GM23338 (cell line): ENCODE data around the gene IVL. TPM values are rescaled to one million over a fixed set of nuclear protein-coding genes. Genes with fewer than 3 reads are reported as not detected.

Experiments
- ATAC-seq: fragments of 200-7000 bp; cut with Tn5 transposase; 3 replicates; pipeline ENCODE4 v1.9.1; 2020
- DNase-seq: peaks from one replicate; pipeline ENCODE4 v3.0.0-alpha.2; 2015; ENCODE audit warnings: low spot score
- H2AFZ ChIP-seq: fragments of 200-600 bp; sonication (generic); 2 replicates; pipeline ENCODE4 v1.8.0; 2016; ENCODE audit warnings: antibody characterized with exemption, mild to moderate bottlenecking, moderate library complexity
- H3F3A ChIP-seq: fragments of 200-600 bp; sonication (generic); replicated peaks from 2 replicates; pipeline ENCODE4 v1.8.0; 2017; ENCODE audit warnings: antibody characterized with exemption, mixed run types, low read depth
- H3K27ac ChIP-seq: fragments of 200-600 bp; sonication (generic); 2 replicates; pipeline ENCODE4 v1.6.1; 2016; ENCODE audit warnings: low read depth
- H3K27me3 ChIP-seq: fragments of 200-600 bp; sonication (generic); 2 replicates; pipeline ENCODE4 v1.8.0; 2016; ENCODE audit warnings: mild to moderate bottlenecking, mixed run types, moderate library complexity; ENCODE audit not compliant: insufficient read depth
- H3K36me3 ChIP-seq: fragments of 200-600 bp; sonication (generic); 2 replicates; pipeline ENCODE4 v1.8.0; 2016; ENCODE audit warnings: mild to moderate bottlenecking; ENCODE audit not compliant: insufficient read depth
- H3K4me1 ChIP-seq: fragments of 200-600 bp; sonication (generic); 2 replicates; pipeline ENCODE4 v1.8.0; 2016; ENCODE audit warnings: mild to moderate bottlenecking, moderate library complexity; ENCODE audit not compliant: insufficient read depth
- H3K4me2 ChIP-seq: fragments of 200-600 bp; sonication (generic); 2 replicates; pipeline ENCODE4 v1.7.1; 2017; ENCODE audit warnings: mixed run types
- H3K4me3 ChIP-seq: fragments of 200-600 bp; sonication (generic); 2 replicates; pipeline ENCODE4 v1.6.1; 2016; ENCODE audit warnings: mixed run types
- H3K79me2 ChIP-seq: fragments of 200-600 bp; sonication (generic); replicated peaks from 2 replicates; pipeline ENCODE4 v1.8.0; 2017; ENCODE audit warnings: mild to moderate bottlenecking; ENCODE audit not compliant: insufficient read depth
- H3K9me2 ChIP-seq: fragments of 200-600 bp; sonication (generic); 2 replicates; pipeline ENCODE4 v1.8.0; 2017; ENCODE audit not compliant: insufficient read depth
- H4K20me1 ChIP-seq: fragments of 200-600 bp; sonication (generic); replicated peaks from 2 replicates; pipeline ENCODE4 v1.8.0; 2017; ENCODE audit warnings: mild to moderate bottlenecking; ENCODE audit not compliant: insufficient read depth
- H3K27ac Mint-ChIP-seq: 2 replicates; pipeline ENCODE4 v1.8.0; 2020; ENCODE audit warnings: inconsistent platforms, mild to moderate bottlenecking, moderate library complexity, mixed read lengths
- H3K27me3 Mint-ChIP-seq: 3 replicates; pipeline ENCODE4 v1.8.0; 2022; ENCODE audit warnings: low read depth, mild to moderate bottlenecking, moderate library complexity, mixed read lengths, inconsistent platforms; ENCODE audit not compliant: insufficient read depth, poor library complexity
- H3K36me3 Mint-ChIP-seq: 3 replicates; pipeline ENCODE4 v1.8.0; 2021; ENCODE audit warnings: low read depth, mild to moderate bottlenecking, inconsistent platforms, moderate library complexity, mixed read lengths
- H3K4me1 Mint-ChIP-seq: 3 replicates; pipeline ENCODE4 v1.8.0; 2020; ENCODE audit warnings: mild to moderate bottlenecking, inconsistent platforms, mixed read lengths
- H3K4me3 Mint-ChIP-seq: 3 replicates; pipeline ENCODE4 v1.8.0; 2021; ENCODE audit warnings: moderate library complexity, mild to moderate bottlenecking, inconsistent platforms, mixed read lengths
- H3K9me3 Mint-ChIP-seq: 3 replicates; pipeline ENCODE4 v1.8.0; 2020; ENCODE audit warnings: moderate library complexity, mild to moderate bottlenecking, inconsistent platforms, mixed read lengths
- CREB1 ChIP-seq: fragments of 250-450 bp; sonication (Bioruptor Pico); IDR thresholded peaks from 2 replicates; pipeline ENCODE4 v1.5.0; 2020; ENCODE audit warnings: low read depth, mild to moderate bottlenecking, moderate library complexity
- CTCF ChIP-seq, 2 experiments: fragments of 200-600 bp in 1 of 2; sonication (generic) in 1 of 2; conservative IDR thresholded peaks; 2 replicates each; pipeline versions ENCODE4 v1.5.1 to v1.6.1; 2016 to 2017; ENCODE audit warnings: antibody characterized with exemption in 2 of 2, low read depth in 2 of 2, mild to moderate bottlenecking in 2 of 2, moderate library complexity in 1 of 2
- ETS1 ChIP-seq: IDR thresholded peaks from 2 replicates; pipeline ENCODE4 v1.6.1; 2016; ENCODE audit warnings: antibody characterized with exemption
- EZH2 ChIP-seq: fragments of 200-600 bp; sonication (generic); IDR thresholded peaks from one replicate; pipeline ENCODE4 v1.8.0; 2017; ENCODE audit warnings: antibody characterized with exemption, mild to moderate bottlenecking, low read depth; ENCODE audit not compliant: unreplicated experiment
- EZH2phosphoT487 ChIP-seq: fragments of 200-600 bp; sonication (generic); IDR thresholded peaks from one replicate; pipeline ENCODE4 v1.8.1; 2018; ENCODE audit warnings: antibody characterized with exemption; ENCODE audit not compliant: unreplicated experiment
- JUNB ChIP-seq: IDR thresholded peaks from one replicate; pipeline ENCODE4 v1.6.1; 2016; ENCODE audit warnings: antibody characterized with exemption; ENCODE audit not compliant: unreplicated experiment
- NANOG ChIP-seq: IDR thresholded peaks from 2 replicates; pipeline ENCODE4 v1.6.1; 2016; ENCODE audit warnings: antibody characterized with exemption, borderline replicate concordance
- POLR2AphosphoS5 ChIP-seq: IDR thresholded peaks from 2 replicates; pipeline ENCODE4 v1.6.1; 2016; ENCODE audit warnings: antibody characterized with exemption, low read depth
- STAT1 ChIP-seq: IDR thresholded peaks from one replicate; pipeline ENCODE4 v1.6.1; 2016; ENCODE audit warnings: antibody characterized with exemption; ENCODE audit not compliant: unreplicated experiment
- ZNF114 ChIP-seq: fragments of 250-450 bp; sonication (Bioruptor Pico); IDR thresholded peaks from 2 replicates; pipeline ENCODE4 v1.5.0; 2020; ENCODE audit warnings: mild to moderate bottlenecking, moderate library complexity
- ZNF331 ChIP-seq: fragments of 250-450 bp; sonication (Bioruptor Pico); IDR thresholded peaks from 2 replicates; pipeline ENCODE4 v1.5.0; 2020; ENCODE audit warnings: low read depth, mild to moderate bottlenecking, moderate library complexity
- polyA plus RNA-seq: library from polyadenylated mRNA; unstranded; fragments of >200 nt; fragmentation: Nextera tagmentation; extraction: Ambion mirVana; gene quantifications from 2 replicates; pipeline ENCODE4 v1.2.1, GENCODE V29; 2016
- total RNA-seq: library from RNA; depleted of rRNA; stranded (reverse); fragments of >200 nt; shearing (Covaris generic); gene quantifications from 2 replicates; pipeline ENCODE4 v1.2.3, GENCODE V29; 2014
- TF ChIP-seq, protein P1 (sequence below): IDR thresholded peaks from one replicate; pipeline ENCODE4 v1.6.1; 2018; ENCODE audit warnings: antibody characterized with exemption; ENCODE audit not compliant: unreplicated experiment

Gene IVL
- total and polyA plus RNA-seq, 2 experiments from 2014 or later = not detected

DNA sequence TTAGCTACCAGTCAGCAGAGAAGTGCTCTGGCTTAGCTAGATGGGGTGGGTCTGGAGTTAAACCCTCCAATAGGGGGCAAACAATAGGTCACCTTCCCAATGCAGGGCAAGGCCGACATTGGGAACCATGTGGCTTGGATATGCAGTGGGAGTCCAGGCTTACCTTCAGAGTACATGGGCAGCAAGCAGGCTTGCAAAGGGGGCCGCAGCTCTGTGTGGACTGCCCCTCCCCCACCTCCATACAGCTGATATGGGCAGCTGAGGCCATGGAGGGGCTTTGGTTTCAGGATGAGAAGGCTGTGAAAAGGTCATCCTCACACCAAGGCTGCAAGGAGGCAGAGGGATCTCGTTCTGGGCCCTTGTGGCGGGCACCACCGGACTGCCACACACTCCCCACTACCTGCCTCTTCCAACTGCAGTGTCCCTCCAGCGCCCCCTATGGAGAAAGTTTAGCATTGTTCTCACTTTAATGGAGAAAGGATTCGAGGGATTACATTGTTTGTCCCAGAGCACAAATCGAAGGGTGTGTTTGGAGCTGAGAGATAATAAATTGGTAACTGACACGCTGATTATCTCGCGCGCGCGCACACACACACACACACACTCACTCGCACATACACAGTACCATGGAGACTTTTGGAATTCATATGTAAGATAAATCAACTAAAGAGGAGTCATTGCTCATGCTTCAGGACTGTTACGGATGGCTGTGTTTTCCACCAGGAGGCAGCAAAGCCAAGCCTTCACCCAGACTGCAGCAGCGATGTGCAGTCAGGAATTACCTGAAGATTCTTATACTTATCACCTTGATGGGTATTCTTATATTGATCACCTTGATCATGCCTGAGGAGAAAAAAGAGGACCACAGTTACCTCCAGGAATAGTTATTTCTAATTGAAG is 37.3 kb upstream of the IVL start:
- no peaks in the 10 kb centered on the region for H3K36me3 Mint-ChIP-seq
- Histone ChIP-seq H3K9me2 (no peaks in the 10 kb centered on the region), H2AFZ (peak overlapping the region; percentile 87)

GRCh38 chr1:152871731-152872126 is 36.6 kb upstream of the IVL start:
- Mint-ChIP-seq H3K4me3 (no peak overlapping the region), H3K36me3 (no peaks in the 10 kb centered on the region), H3K27me3 (peaks cover 2% of the 10 kb centered on the region), H3K4me1 (no peaks in the 10 kb centered on the region), H3K9me3 (no peaks in the 10 kb centered on the region), H3K27ac (no peak overlapping the region)
- no peak overlapping the region for H3K27ac ChIP-seq
- H3K27me3 ChIP-seq = no peaks in the 10 kb centered on the region
- H3K79me2 ChIP-seq = no peaks in the 10 kb centered on the region
- H2AFZ ChIP-seq = peak overlapping the region; percentile 72; the same call in 1 of the 2 replicates
- H3K4me2 ChIP-seq = no peak overlapping the region
- H3F3A ChIP-seq = no peaks in the 10 kb centered on the region
- H3K4me1 ChIP-seq = no peaks in the 10 kb centered on the region
- ATAC-seq = no peak
- H3K9me2 ChIP-seq = no peaks in the 10 kb centered on the region
- H4K20me1 ChIP-seq = no peaks in the 10 kb centered on the region
- no peak for DNase-seq
- no peaks in the 10 kb centered on the region for H3K36me3 ChIP-seq
- H3K4me3 ChIP-seq = no peak overlapping the region
- no peak for TF ChIP-seq STAT1
- TF ChIP-seq EZH2 = no peak
- TF ChIP-seq NANOG = no peak
- no peak for TF ChIP-seq ETS1
- TF ChIP-seq, protein P1, sequence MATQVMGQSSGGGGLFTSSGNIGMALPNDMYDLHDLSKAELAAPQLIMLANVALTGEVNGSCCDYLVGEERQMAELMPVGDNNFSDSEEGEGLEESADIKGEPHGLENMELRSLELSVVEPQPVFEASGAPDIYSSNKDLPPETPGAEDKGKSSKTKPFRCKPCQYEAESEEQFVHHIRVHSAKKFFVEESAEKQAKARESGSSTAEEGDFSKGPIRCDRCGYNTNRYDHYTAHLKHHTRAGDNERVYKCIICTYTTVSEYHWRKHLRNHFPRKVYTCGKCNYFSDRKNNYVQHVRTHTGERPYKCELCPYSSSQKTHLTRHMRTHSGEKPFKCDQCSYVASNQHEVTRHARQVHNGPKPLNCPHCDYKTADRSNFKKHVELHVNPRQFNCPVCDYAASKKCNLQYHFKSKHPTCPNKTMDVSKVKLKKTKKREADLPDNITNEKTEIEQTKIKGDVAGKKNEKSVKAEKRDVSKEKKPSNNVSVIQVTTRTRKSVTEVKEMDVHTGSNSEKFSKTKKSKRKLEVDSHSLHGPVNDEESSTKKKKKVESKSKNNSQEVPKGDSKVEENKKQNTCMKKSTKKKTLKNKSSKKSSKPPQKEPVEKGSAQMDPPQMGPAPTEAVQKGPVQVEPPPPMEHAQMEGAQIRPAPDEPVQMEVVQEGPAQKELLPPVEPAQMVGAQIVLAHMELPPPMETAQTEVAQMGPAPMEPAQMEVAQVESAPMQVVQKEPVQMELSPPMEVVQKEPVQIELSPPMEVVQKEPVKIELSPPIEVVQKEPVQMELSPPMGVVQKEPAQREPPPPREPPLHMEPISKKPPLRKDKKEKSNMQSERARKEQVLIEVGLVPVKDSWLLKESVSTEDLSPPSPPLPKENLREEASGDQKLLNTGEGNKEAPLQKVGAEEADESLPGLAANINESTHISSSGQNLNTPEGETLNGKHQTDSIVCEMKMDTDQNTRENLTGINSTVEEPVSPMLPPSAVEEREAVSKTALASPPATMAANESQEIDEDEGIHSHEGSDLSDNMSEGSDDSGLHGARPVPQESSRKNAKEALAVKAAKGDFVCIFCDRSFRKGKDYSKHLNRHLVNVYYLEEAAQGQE = no peak
- TF ChIP-seq ZNF331 = no peak
- TF ChIP-seq ZNF114 (CRISPR knock-in tag) = no peak
- no peak for TF ChIP-seq CREB1 (CRISPR knock-in tag)
- TF ChIP-seq EZH2phosphoT487 = no peak
- no peak for TF ChIP-seq JUNB
- no peak for TF ChIP-seq POLR2AphosphoS5

More for the DNA sequence above, 37.3 kb upstream of the IVL start:
- H3K9me3 Mint-ChIP-seq = no peaks in the 10 kb centered on the region
- Histone ChIP-seq H3K4me3 (peak overlapping the region; percentile 35; the same call in 1 of the 2 replicates), H3F3A (no peaks in the 10 kb centered on the region), H3K4me1 (no peaks in the 10 kb centered on the region), H3K4me2 (0 out of 2 replicates have a peak overlapping the region, but pooled peaks have one; percentile 53), H3K27ac (no peak overlapping the region), H3K27me3 (no peaks in the 10 kb centered on the region), H4K20me1 (no peaks in the 10 kb centered on the region), H3K79me2 (no peaks in the 10 kb centered on the region), H3K36me3 (no peaks in the 10 kb centered on the region)
- H3K4me1 Mint-ChIP-seq = no peaks in the 10 kb centered on the region
- TF ChIP-seq CREB1 (CRISPR knock-in tag) (no peak), CTCF (conservative IDR thresholded peaks at IDR 0.05; ENCODE audit: low read depth in 2 of 2) (peak; percentile 78 to 95), ZNF331 (no peak), ZNF114 (CRISPR knock-in tag) (no peak), POLR2AphosphoS5 (no peak), STAT1 (no peak), EZH2 (no peak)
- peak; percentile 91 for DNase-seq
- ATAC-seq = peak; percentile 89
- no peaks in the 10 kb centered on the region for H3K27me3 Mint-ChIP-seq
- H3K4me3 Mint-ChIP-seq = no peak overlapping the region
- peak overlapping the region; percentile 66; the same call in 1 of the 2 replicates for H3K27ac Mint-ChIP-seq
